Measurements from ENCODE around the gene NRCAM.

The NRCAM gene

GRCh38 chr7:108248821-108249220, 207.4 kb downstream of the NRCAM start:
- H3K9ac ChIP-seq (ENCODE audit: low read length) = no peak overlapping the region
- no peaks in the 10 kb centered on the region for H3K9me2 ChIP-seq (replicated peaks; ENCODE audit: insufficient read depth, low read length)
- no peak overlapping the region for H3K27ac ChIP-seq (ENCODE audit: low read length)
- no peaks in the 10 kb centered on the region for H3K9me3 ChIP-seq (replicated peaks; ENCODE audit: insufficient read depth, low read length)
- H3K79me2 ChIP-seq (ENCODE audit: low read length) = no peaks in the 10 kb centered on the region
- no peak overlapping the region for H3K4me3 ChIP-seq (ENCODE audit: low read length)
- H3K27me3 ChIP-seq (replicated peaks; ENCODE audit: insufficient read depth, low read length) = no peaks in the 10 kb centered on the region
- H3K4me1 ChIP-seq (ENCODE audit: low read length) = peaks cover 10% of the 10 kb centered on the region; the same call in 1 of the 2 replicates
- TF ChIP-seq EZH2phosphoT487 (IDR thresholded peaks at IDR 0.05; ENCODE audit: low read length) (no peak), EZH2 (optimal IDR thresholded peaks at IDR 0.05; ENCODE audit: low read depth, low read length) (no peak), CTCF (IDR thresholded peaks at IDR 0.05; ENCODE audit: low read length) (no peak)
- DNase-seq = no peak
- H3F3A ChIP-seq (ENCODE audit: insufficient read depth, low read length) = no peaks in the 10 kb centered on the region
- H2AFZ ChIP-seq (ENCODE audit: low read length) = no peak overlapping the region
- H3K4me2 ChIP-seq (ENCODE audit: low read depth, low read length) = no peak overlapping the region
- no peaks in the 10 kb centered on the region for H3K36me3 ChIP-seq (replicated peaks; ENCODE audit: insufficient read depth, low read length)
- H4K20me1 ChIP-seq (ENCODE audit: insufficient read depth, low read length) = no peaks in the 10 kb centered on the region

GRCh38 chr7:108248418-108248817, 207.8 kb downstream of the NRCAM start:
- Histone ChIP-seq H3K36me3 (replicated peaks; ENCODE audit: insufficient read depth, low read length) (no peaks in the 10 kb centered on the region), H2AFZ (ENCODE audit: low read length) (no peak overlapping the region), H4K20me1 (ENCODE audit: insufficient read depth, low read length) (no peaks in the 10 kb centered on the region), H3K79me2 (ENCODE audit: low read length) (no peaks in the 10 kb centered on the region), H3K9me2 (replicated peaks; ENCODE audit: insufficient read depth, low read length) (no peaks in the 10 kb centered on the region), H3K9ac (ENCODE audit: low read length) (no peak overlapping the region), H3K9me3 (replicated peaks; ENCODE audit: insufficient read depth, low read length) (no peaks in the 10 kb centered on the region), H3K4me3 (ENCODE audit: low read length) (no peak overlapping the region), H3K27me3 (replicated peaks; ENCODE audit: insufficient read depth, low read length) (no peaks in the 10 kb centered on the region), H3K4me1 (ENCODE audit: low read length) (peaks cover 10% of the 10 kb centered on the region; the same call in 1 of the 2 replicates), H3K4me2 (ENCODE audit: low read depth, low read length) (no peak overlapping the region), H3F3A (ENCODE audit: insufficient read depth, low read length) (no peaks in the 10 kb centered on the region), H3K27ac (ENCODE audit: low read length) (no peak overlapping the region)
- DNase-seq = no peak
- no peak for TF ChIP-seq EZH2phosphoT487 (IDR thresholded peaks at IDR 0.05; ENCODE audit: low read length)
- no peak for TF ChIP-seq EZH2 (optimal IDR thresholded peaks at IDR 0.05; ENCODE audit: low read depth, low read length)
- no peak for TF ChIP-seq CTCF (IDR thresholded peaks at IDR 0.05; ENCODE audit: low read length)

- Histone ChIP-seq H3K4me3 (ENCODE audit: low read length) (no peak overlapping the region), H3F3A (ENCODE audit: insufficient read depth, low read length) (no peaks in the 10 kb centered on the region), H3K9me2 (replicated peaks; ENCODE audit: insufficient read depth, low read length) (no peaks in the 10 kb centered on the region), H3K4me2 (ENCODE audit: low read depth, low read length) (no peak overlapping the region), H3K9me3 (replicated peaks; ENCODE audit: insufficient read depth, low read length) (no peaks in the 10 kb centered on the region), H3K9ac (ENCODE audit: low read length) (no peak overlapping the region), H4K20me1 (ENCODE audit: insufficient read depth, low read length) (no peaks in the 10 kb centered on the region), H2AFZ (ENCODE audit: low read length) (no peak overlapping the region), H3K4me1 (ENCODE audit: low read length) (peaks cover 10% of the 10 kb centered on the region; the same call in 1 of the 2 replicates), H3K27me3 (replicated peaks; ENCODE audit: insufficient read depth, low read length) (no peaks in the 10 kb centered on the region), H3K79me2 (ENCODE audit: low read length) (no peaks in the 10 kb centered on the region), H3K27ac (ENCODE audit: low read length) (no peak overlapping the region), H3K36me3 (replicated peaks; ENCODE audit: insufficient read depth, low read length) (no peaks in the 10 kb centered on the region)
- TF ChIP-seq EZH2phosphoT487 (IDR thresholded peaks at IDR 0.05; ENCODE audit: low read length) (no peak), CTCF (IDR thresholded peaks at IDR 0.05; ENCODE audit: low read length) (no peak), EZH2 (optimal IDR thresholded peaks at IDR 0.05; ENCODE audit: low read depth, low read length) (no peak)
- DNase-seq = no peak
Observed at GRCh38 chr7:108247614-108248013, 208.6 kb downstream of the NRCAM start.

All from MM.1S (cell line).